ENCODE results near the gene ESR2.
A peak's percentile ranks its signal among the peaks of the same experiment; 100 is the strongest.

Gene ESR2

DNA sequence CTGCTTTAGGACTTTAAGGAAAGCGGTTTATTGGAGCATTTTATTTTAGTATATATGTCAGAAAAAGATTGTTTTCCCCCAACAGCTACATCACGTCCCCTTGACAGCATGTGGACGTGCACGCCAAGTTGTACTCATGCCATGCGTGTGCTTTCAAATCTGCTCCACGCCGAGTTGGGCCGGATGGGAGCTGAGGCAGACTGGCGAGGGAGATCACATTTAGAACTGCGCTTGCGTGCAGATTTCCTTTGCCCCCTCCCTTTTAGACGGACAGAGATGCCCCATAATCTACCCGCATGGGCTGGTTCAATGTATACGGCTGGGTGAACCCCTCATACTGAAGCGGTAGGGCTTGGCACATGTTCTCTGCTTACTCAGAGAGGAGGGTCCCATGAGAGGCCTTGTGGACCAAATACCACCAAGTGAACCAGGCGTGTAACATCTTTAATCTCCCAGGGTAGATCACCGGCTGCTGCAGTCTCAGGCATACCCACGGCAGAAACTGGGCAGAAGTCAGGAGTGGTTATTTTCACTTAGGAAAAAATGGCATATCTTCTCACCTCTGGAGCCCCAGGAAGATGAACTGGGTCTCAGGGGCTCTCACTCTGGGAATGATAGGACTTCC, 92.1 kb downstream of the ESR2 start:
- no peaks in the 10 kb centered on the region for H3K9me3 Mint-ChIP-seq
- H3K27me3 Mint-ChIP-seq: no peaks in the 10 kb centered on the region
- peaks cover 7% of the 10 kb centered on the region for H3K4me1 Mint-ChIP-seq (ENCODE audit: low read depth)
- peaks cover 7% of the 10 kb centered on the region for H3K36me3 Mint-ChIP-seq (ENCODE audit: low read depth)
- H3K27ac Mint-ChIP-seq: no peak overlapping the region
- no peak overlapping the region for H3K4me3 Mint-ChIP-seq

GRCh38 chr14:64201296-64201695, 92.9 kb downstream of the ESR2 start:
- Mint-ChIP-seq H3K36me3 (ENCODE audit: low read depth) (peaks cover 7% of the 10 kb centered on the region), H3K27ac (no peak overlapping the region), H3K27me3 (no peaks in the 10 kb centered on the region), H3K4me1 (ENCODE audit: low read depth) (peaks cover 13% of the 10 kb centered on the region), H3K4me3 (no peak overlapping the region), H3K9me3 (no peaks in the 10 kb centered on the region)

DNA sequence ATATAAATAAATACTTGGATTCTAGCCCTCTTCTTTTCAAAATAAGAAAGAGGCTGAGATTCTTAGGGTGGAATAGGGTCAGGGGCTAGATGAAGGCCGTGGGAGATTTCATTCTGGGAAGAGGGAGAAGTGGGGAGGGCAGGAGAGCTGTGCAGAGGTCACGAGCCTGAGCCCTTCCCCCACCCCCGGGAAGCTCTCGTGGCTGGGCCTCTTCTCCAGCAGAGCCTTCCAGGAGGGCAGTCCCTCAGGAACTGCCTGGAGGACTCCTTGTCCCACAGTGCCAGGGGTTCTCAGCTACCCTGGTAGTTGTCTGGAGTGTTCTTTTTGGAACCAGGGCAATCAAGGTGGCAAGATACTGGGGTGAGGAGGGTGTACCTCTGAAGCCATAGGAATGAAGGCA, 94.0 kb downstream of the ESR2 start:
- Mint-ChIP-seq H3K4me1 (ENCODE audit: low read depth) (peaks cover 21% of the 10 kb centered on the region), H3K4me3 (no peak overlapping the region), H3K9me3 (no peaks in the 10 kb centered on the region), H3K27me3 (no peaks in the 10 kb centered on the region), H3K36me3 (ENCODE audit: low read depth) (peaks cover 7% of the 10 kb centered on the region), H3K27ac (no peak overlapping the region)

DNA sequence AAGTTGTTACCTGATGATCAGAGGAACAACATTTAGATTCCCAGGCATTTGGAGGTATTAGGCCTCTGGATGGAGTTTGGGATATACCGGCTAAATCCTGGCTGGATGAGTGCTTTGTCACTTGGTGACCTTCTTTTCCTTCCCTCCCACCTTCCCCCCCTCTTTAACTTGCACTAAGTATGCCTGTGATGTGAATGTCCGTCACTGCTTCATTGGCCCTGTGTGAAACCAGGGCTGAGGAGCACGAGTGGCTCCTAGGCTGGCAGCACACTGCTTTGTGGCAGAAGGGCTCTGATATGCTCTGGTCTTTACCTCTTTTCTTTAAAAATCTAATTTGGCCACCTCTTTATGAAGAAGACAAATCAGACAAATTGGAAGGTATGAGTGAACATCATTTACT, 95.7 kb downstream of the ESR2 start:
- H3K27ac Mint-ChIP-seq: no peak overlapping the region
- no peaks in the 10 kb centered on the region for H3K27me3 Mint-ChIP-seq
- no peak overlapping the region for H3K4me3 Mint-ChIP-seq
- H3K4me1 Mint-ChIP-seq (ENCODE audit: low read depth): peaks cover 35% of the 10 kb centered on the region
- peaks cover 4% of the 10 kb centered on the region for H3K36me3 Mint-ChIP-seq (ENCODE audit: low read depth)
- H3K9me3 Mint-ChIP-seq: no peaks in the 10 kb centered on the region

DNA sequence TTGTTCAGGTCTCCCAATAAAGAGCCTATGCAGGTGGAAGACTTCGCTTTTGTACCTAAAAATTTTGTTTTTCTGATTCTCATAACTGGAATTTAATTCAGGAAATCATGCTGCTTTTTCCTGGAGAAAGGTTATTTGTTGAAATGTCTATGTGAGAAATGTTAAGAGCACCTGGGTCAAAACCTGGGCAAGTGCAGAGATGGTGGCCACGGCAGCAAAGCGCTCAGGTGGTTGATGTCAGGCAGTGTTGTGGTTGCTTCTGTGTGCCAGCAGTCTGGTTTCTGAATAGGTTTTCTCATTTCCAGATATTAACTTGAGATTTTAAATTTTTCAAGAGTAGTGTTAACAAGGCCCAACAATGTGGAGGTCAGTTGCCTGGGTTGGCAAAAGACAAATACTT, 96.2 kb downstream of the ESR2 start:
- Mint-ChIP-seq H3K4me1 (ENCODE audit: low read depth) (peaks cover 35% of the 10 kb centered on the region), H3K27ac (no peak overlapping the region), H3K9me3 (no peaks in the 10 kb centered on the region), H3K36me3 (ENCODE audit: low read depth) (peaks cover 4% of the 10 kb centered on the region), H3K4me3 (no peak overlapping the region), H3K27me3 (no peaks in the 10 kb centered on the region)

GRCh38 chr14:64196814-64197411, 97.3 kb downstream of the ESR2 start:
- Mint-ChIP-seq H3K4me3 (peak overlapping the region; percentile 72), H3K9me3 (no peaks in the 10 kb centered on the region), H3K36me3 (ENCODE audit: low read depth) (peaks cover 4% of the 10 kb centered on the region), H3K27ac (peak overlapping the region; percentile 68), H3K4me1 (ENCODE audit: low read depth) (peaks cover 35% of the 10 kb centered on the region), H3K27me3 (no peaks in the 10 kb centered on the region)

GRCh38 chr14:64196056-64196455, 98.1 kb downstream of the ESR2 start:
- Mint-ChIP-seq H3K27ac (peak overlapping the region; percentile 24), H3K27me3 (no peaks in the 10 kb centered on the region), H3K9me3 (no peaks in the 10 kb centered on the region), H3K4me1 (ENCODE audit: low read depth) (peaks cover 38% of the 10 kb centered on the region), H3K4me3 (no peak overlapping the region), H3K36me3 (ENCODE audit: low read depth) (peaks cover 4% of the 10 kb centered on the region)

GRCh38 chr14:64195199-64195598, 99.0 kb downstream of the ESR2 start:
- H3K4me3 Mint-ChIP-seq: no peak overlapping the region
- no peaks in the 10 kb centered on the region for H3K9me3 Mint-ChIP-seq
- peaks cover 11% of the 10 kb centered on the region for H3K36me3 Mint-ChIP-seq (ENCODE audit: low read depth)
- H3K4me1 Mint-ChIP-seq (ENCODE audit: low read depth): peaks cover 38% of the 10 kb centered on the region
- no peaks in the 10 kb centered on the region for H3K27me3 Mint-ChIP-seq
- peak overlapping the region; percentile 53 for H3K27ac Mint-ChIP-seq

DNA sequence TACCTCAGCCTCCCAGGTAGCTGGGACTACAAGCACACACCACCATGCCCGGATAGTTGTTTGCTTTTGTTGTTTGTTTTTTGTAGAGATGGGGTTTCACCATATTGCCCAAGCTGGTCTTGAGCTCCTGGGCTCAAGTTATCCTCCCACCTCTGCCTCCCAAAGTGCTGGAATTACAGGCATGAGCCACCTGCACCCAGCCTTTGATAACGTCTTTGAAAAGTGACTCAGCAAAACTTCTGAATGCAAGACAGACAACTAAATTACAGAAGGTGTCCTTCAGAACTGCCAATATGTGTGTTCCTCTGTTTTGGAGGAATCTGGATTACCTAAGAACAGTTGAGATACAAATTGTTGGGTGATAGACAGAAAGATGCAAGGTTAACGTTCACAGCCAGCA, 99.8 kb downstream of the ESR2 start:
- Mint-ChIP-seq H3K27me3 (no peaks in the 10 kb centered on the region), H3K36me3 (ENCODE audit: low read depth) (peaks cover 15% of the 10 kb centered on the region), H3K4me1 (ENCODE audit: low read depth) (peaks cover 38% of the 10 kb centered on the region), H3K27ac (peak overlapping the region; percentile 54), H3K4me3 (no peak overlapping the region), H3K9me3 (no peaks in the 10 kb centered on the region)

- H3K36me3 Mint-ChIP-seq (ENCODE audit: low read depth): peaks cover 16% of the 10 kb centered on the region
- peaks cover 38% of the 10 kb centered on the region for H3K4me1 Mint-ChIP-seq (ENCODE audit: low read depth)
- H3K9me3 Mint-ChIP-seq: no peaks in the 10 kb centered on the region
- H3K4me3 Mint-ChIP-seq: no peak overlapping the region
- no peak overlapping the region for H3K27ac Mint-ChIP-seq
- H3K27me3 Mint-ChIP-seq: no peaks in the 10 kb centered on the region
Observed at GRCh38 chr14:64193821-64194220, 100.3 kb downstream of the ESR2 start.

- no peak overlapping the region for H3K27ac Mint-ChIP-seq
- no peaks in the 10 kb centered on the region for H3K9me3 Mint-ChIP-seq
- H3K4me3 Mint-ChIP-seq: no peak overlapping the region
- H3K36me3 Mint-ChIP-seq (ENCODE audit: low read depth): peaks cover 20% of the 10 kb centered on the region
- no peaks in the 10 kb centered on the region for H3K27me3 Mint-ChIP-seq
- H3K4me1 Mint-ChIP-seq (ENCODE audit: low read depth): peaks cover 30% of the 10 kb centered on the region
Observed at GRCh38 chr14:64191756-64192155, 102.4 kb downstream of the ESR2 start.

- peaks cover 25% of the 10 kb centered on the region for H3K4me1 Mint-ChIP-seq (ENCODE audit: low read depth)
- H3K36me3 Mint-ChIP-seq (ENCODE audit: low read depth): peaks cover 24% of the 10 kb centered on the region
- peak overlapping the region; percentile 57 for H3K27ac Mint-ChIP-seq
- no peak overlapping the region for H3K4me3 Mint-ChIP-seq
- H3K27me3 Mint-ChIP-seq: no peaks in the 10 kb centered on the region
- H3K9me3 Mint-ChIP-seq: no peaks in the 10 kb centered on the region
Observed at GRCh38 chr14:64190974-64191502, 103.1 kb downstream of the ESR2 start.

DNA sequence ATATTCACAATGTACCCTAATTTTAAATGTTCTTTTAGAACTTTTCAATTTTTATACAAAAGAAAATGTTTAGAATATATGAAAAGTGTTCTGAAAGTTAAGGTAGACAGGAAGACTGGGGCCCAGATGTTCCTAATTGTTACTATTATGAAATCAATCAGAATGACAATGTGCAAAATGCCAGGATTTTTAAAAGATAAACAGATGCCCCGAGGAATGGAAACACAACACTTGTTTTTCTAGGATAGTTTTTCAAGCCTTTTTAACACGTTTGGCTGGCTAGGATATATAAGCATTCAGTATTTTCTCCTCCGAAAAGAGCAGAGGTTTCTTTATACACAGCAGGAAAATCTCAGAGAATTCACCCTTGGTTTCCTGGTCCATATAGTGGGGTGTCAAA, 106.8 kb downstream of the ESR2 start:
- Mint-ChIP-seq H3K4me1 (ENCODE audit: low read depth) (peaks cover 3% of the 10 kb centered on the region), H3K27ac (no peak overlapping the region), H3K36me3 (ENCODE audit: low read depth) (peaks cover 35% of the 10 kb centered on the region), H3K9me3 (no peaks in the 10 kb centered on the region), H3K4me3 (no peak overlapping the region), H3K27me3 (no peaks in the 10 kb centered on the region)

- Mint-ChIP-seq H3K4me3 (no peak overlapping the region), H3K4me1 (ENCODE audit: low read depth) (peaks cover 3% of the 10 kb centered on the region), H3K36me3 (ENCODE audit: low read depth) (peaks cover 38% of the 10 kb centered on the region), H3K9me3 (no peaks in the 10 kb centered on the region), H3K27ac (no peak overlapping the region), H3K27me3 (no peaks in the 10 kb centered on the region)
Observed at GRCh38 chr14:64186231-64187129, 107.7 kb downstream of the ESR2 start.

DNA sequence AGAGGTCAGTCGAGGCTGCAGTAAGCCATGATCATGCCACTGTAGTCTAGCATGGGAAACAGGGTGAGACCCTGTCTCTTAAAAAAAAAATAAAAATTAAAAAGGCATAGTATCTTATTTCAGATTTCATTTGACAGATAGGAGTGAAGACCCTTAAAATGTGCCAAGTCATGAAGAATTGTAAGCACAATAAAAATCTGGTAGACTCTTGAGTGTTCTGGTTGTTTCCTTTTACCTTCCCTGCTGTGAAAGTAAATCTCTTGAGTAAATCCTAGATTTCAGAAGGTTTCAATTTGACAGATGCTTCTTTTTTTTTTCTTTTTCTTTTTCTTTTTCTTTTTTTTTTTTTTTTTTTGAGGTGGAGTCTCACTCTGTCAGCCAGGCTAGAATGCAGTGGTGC, 109.0 kb downstream of the ESR2 start:
- Mint-ChIP-seq H3K36me3 (ENCODE audit: low read depth) (peaks cover 37% of the 10 kb centered on the region), H3K27ac (no peak overlapping the region), H3K27me3 (no peaks in the 10 kb centered on the region), H3K9me3 (no peaks in the 10 kb centered on the region), H3K4me3 (no peak overlapping the region), H3K4me1 (ENCODE audit: low read depth) (no peaks in the 10 kb centered on the region)
